Stimulated activated CD4-positive, alpha-beta T cell treated with anti-CD3 and anti-CD28 coated beads, TNF-alpha, amount 100 ng/mL, for 1 hour (primary cell): ENCODE data around the gene EPB41L4B.

Experiments used
- DNase-seq, 3 donors: peaks; one replicate each; pipeline ENCODE4 v3.0.0-alpha.2; 2020; ENCODE audit warnings: low read depth in 3 of 3, low spot score in 1 of 3

Gene EPB41L4B

GRCh38 chr9:109321727-109322126, 868 bp upstream of the EPB41L4B start:
- no peak for DNase-seq

- DNase-seq: no peak
Observed at GRCh38 chr9:109320331-109320741, 523 bp downstream of the EPB41L4B start.

- no peak for DNase-seq
Observed at GRCh38 chr9:109319626-109320241, 1.1 kb downstream of the EPB41L4B start.

GRCh38 chr9:109319017-109319625, 1.7 kb downstream of the EPB41L4B start:
- no peak for DNase-seq

GRCh38 chr9:109317979-109318741, 2.7 kb downstream of the EPB41L4B start:
- DNase-seq: no peak

- DNase-seq: no peak
Observed at GRCh38 chr9:109317311-109317978, 3.4 kb downstream of the EPB41L4B start.

DNA sequence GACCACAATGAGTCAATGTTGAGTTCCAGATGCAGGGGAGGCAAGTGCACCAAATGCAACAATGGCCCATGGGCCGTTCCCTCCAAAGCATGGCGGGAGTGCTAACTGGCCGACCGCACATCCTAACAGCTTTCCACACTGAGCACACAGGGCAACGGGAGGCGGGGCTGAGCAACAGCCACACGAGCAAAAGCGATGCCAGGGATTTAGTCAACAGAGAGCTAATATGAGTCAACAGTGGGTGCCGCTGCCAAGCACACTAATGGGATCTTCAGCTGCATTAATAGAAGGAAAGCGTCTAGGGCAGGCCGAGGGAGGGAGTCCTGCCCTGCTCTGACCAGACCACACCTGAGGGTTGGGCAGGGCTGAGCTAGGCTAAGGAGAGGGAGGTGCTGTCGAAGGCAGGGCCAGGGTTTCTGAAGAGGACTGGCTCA, 4.6 kb downstream of the EPB41L4B start:
- no peak for DNase-seq

DNA sequence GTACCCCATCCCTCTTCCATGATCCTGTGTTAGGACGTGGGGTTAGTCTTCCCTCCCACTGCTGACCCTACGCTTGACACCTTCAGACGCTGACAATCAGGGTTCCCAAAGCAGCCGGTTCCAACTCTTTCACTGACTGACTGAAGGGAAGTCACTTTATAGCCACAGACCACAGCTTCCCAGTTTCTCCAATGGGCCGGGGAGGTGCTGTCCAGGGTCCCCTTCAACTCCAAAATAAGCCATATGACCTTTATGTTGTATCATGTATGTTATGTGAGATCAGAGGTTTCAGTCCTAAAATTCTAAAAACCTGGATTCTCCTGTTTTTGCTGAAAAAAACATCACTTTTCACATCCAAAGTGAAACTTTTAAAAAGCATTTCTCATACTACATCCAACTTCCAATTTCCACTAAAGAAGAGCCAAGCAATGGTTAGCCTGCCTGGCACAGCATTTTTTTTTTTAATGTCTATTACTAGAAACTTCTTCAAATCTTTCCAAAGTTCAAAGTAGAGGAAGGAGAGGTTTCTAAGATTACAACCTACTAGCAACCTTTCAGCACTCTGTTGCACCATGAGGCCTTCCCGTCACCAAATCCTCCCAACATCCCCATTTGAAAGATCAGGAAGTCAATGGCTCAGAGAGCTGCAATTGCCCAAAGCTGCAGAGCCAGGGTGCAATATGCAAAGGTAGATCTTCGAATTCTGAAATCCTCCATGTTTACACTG, 5.2 kb downstream of the EPB41L4B start:
- DNase-seq: no peak

- DNase-seq: no peak
Observed at GRCh38 chr9:109314011-109314531, 6.8 kb downstream of the EPB41L4B start.

- DNase-seq: no peak
Observed at GRCh38 chr9:109313351-109313750, 7.5 kb downstream of the EPB41L4B start.

DNA sequence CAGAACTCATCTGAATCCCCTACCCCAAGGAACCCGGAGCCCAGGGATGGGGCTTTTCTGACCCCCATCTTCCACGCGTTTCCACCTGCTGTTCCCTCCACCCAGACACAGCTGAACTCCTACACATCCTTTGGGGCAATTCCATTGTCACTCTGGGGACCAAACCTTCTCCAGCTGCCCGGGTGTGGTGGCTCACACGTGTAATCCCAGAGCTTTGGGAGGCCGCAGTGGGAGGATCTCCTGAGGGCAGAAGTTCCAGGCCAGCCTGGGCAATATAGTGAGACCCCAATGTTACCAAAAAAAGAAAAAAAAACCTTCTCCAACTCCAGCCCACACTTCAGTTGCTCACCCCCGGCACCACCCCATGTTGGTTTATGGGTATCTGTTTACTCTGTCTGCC, 8.1 kb downstream of the EPB41L4B start:
- DNase-seq: no peak

DNA sequence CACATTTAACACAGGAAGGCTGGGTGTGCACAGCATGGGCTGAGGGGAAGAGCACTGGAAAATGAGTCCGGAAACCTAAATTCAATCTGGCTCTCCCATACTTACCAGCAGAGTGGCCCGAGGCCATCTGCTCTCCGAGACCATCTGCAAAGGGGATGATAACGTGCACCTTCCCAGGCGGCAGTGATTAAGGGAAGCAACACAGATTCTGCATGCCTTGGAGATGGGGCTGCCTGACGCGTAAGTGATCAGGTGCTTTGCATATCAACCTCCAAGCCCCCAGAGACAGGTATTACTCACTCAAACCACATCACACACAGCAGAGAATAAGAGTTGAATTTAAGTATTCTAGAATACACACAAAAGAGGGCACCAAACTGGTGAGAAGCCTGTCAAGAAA, 9.1 kb downstream of the EPB41L4B start:
- no peak for DNase-seq

- DNase-seq: no peak
Observed at GRCh38 chr9:109311286-109311685, 9.6 kb downstream of the EPB41L4B start.

DNA sequence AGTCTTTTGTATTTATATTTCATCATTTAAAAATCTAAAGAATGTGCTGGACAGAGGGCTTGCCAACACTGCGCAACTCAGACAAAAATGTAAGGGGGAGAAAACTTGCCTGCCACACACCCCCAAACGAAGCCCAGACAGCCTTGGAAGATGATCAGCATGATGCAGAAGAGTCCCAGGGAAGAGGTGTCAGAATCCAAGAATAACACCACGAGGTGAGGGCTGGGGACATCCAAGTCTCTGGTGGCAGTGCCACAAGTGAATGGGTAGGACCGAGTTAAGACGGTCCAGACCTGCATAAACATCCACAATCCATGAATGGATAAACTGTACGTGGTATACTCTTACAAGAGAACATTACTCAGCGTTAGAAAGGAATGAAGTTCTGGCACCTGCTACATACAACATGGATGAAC, 10.4 kb downstream of the EPB41L4B start:
- DNase-seq: no peak

GRCh38 chr9:109309282-109309681, 11.6 kb downstream of the EPB41L4B start:
- no peak for DNase-seq

DNA sequence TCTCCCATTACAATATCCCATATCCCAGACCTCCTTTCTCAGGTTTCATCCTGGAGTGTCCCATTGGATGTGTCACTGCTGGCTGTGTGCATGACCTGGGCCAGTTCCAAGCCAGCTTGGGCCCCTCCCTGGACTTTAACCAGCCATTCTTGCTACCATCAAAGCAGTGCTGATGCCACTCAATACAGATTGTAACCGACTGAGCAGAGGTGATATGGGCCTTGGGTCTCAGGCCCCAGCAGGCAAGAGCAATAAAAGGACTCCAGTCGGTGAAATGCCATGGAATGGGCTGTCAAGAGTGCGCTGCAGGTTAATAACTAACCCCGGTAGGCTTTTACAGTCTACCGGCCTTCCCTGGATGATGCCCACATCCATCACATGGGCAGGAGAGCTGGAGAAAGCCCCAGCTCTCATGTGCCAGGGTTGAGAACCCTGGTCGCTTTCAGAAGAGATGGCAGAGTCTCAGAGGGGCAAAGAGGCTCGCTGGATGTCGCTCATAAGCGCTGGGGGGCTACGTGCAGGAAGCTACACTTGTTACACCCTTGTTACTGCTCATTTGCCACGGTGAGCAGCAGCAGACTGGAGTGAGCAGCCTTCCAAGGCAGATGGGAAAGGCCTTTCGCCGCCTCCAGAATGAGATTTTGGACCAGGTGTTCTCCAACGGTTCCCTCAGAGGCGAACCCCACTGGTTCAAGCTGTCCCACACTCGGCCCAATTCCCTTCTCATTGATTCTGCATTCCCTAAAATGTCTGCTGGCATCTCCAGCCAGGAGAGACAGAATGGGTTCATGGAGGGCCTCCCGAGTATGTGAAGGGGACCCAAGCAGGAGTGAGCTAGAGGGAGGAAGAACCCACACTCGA, 13.2 kb downstream of the EPB41L4B start:
- DNase-seq: no peak

GRCh38 chr9:109305801-109306200, 15.1 kb downstream of the EPB41L4B start:
- DNase-seq: no peak

- DNase-seq: no peak
Observed at GRCh38 chr9:109304347-109304746, 16.5 kb downstream of the EPB41L4B start.

DNA sequence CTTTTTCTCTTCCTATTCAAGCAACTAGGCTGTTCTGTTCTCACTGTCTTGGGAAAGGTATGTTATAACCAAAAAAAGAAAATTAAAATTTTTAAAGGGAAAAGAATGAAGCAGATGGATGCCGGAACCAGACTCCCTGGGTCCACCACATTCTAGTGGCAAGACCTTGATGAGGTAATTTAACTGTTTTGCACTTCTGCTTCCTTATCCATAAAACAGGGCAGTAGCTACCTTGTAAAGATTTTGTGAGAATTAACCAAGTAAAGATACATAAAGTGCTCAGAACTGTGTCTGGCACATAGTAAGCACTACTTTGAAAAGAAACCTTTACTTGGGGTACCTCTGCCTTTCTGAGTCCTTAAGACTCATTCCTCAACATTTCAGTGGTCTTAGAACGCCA, 17.0 kb downstream of the EPB41L4B start:
- DNase-seq: no peak

- no peak for DNase-seq
Observed at GRCh38 chr9:109302606-109303005, 18.3 kb downstream of the EPB41L4B start.
